HG03060 (cell line): Measurements from ENCODE around the gene WDR87.
"Not testable (repeated sequence)": the region's sequence is repeated elsewhere in the genome, so short reads cannot be mapped to it uniquely, and the experiment has no call there.

Experiments used
- ATAC-seq: cut with Tn5 transposase; IDR thresholded peaks from one replicate; pipeline ENCODE4 v1.9.1; 2021; ENCODE audit warnings: low read depth, moderate number of reproducible peaks; ENCODE audit not compliant: unreplicated experiment

The WDR87 gene

GRCh38 chr19:37893845-37894575 lies 12.4 kb downstream of the WDR87 start:
- ATAC-seq = no peak

GRCh38 chr19:37886571-37886970 lies 19.8 kb downstream of the WDR87 start:
- no peak for ATAC-seq

- no peak for ATAC-seq
These were observed 21.0 kb downstream of the WDR87 start for GRCh38 chr19:37885392-37885791.

- no peak for ATAC-seq
These were observed 29.2 kb downstream of the WDR87 start for GRCh38 chr19:37877147-37877546.

GRCh38 chr19:37876032-37876431 lies 30.4 kb downstream of the WDR87 start:
- ATAC-seq = no peak

GRCh38 chr19:37874784-37875183 lies 31.6 kb downstream of the WDR87 start:
- ATAC-seq = no peak

GRCh38 chr19:37872383-37872782 lies 34.0 kb downstream of the WDR87 start:
- no peak for ATAC-seq

- ATAC-seq = no peak
These were observed 36.5 kb downstream of the WDR87 start for GRCh38 chr19:37869766-37870340.

GRCh38 chr19:37867831-37868230 lies 38.6 kb downstream of the WDR87 start:
- no peak for ATAC-seq

- not testable (repeated sequence) for ATAC-seq
These were observed 40.5 kb downstream of the WDR87 start for GRCh38 chr19:37865930-37866329.

- ATAC-seq = no peak
These were observed 41.9 kb downstream of the WDR87 start for GRCh38 chr19:37864501-37864900.

GRCh38 chr19:37855098-37855497 lies 51.3 kb downstream of the WDR87 start:
- ATAC-seq = no peak

GRCh38 chr19:37845932-37846331 lies 60.5 kb downstream of the WDR87 start:
- ATAC-seq = no peak
